Liver (tissue), 9 donors: Measurements from ENCODE around the gene AFAP1. TPM values are rescaled to one million over a fixed set of nuclear protein-coding genes. Genes with fewer than 3 reads are reported as not detected.

Source experiments
- DNase-seq: peaks from one replicate; pipeline ENCODE4 v3.0.0-alpha.2; 2017; ENCODE audit warnings: low spot score
- H3K27ac ChIP-seq, 2 donors: one replicate each; pipeline ENCODE4 v1.7.0; 2013; ENCODE audit warnings: inconsistent platforms in 2 of 2, low read length in 2 of 2, control low read depth in 1 of 2, low read depth in 1 of 2, mild to moderate bottlenecking in 1 of 2
- H3K27me3 ChIP-seq, 4 donors: one replicate each; pipeline versions ENCODE4 v1.6.1 to v1.7.0; 2013; ENCODE audit warnings: low read length in 3 of 4, inconsistent platforms in 1 of 4, mild to moderate bottlenecking in 1 of 4, moderate library complexity in 1 of 4; ENCODE audit not compliant: control insufficient read depth in 4 of 4, insufficient read depth in 4 of 4
- H3K36me3 ChIP-seq, 4 donors: one replicate each; pipeline versions ENCODE4 v1.6.1 to v1.7.0; 2013; ENCODE audit warnings: low read length in 3 of 4, mild to moderate bottlenecking in 3 of 4, low read depth in 1 of 4, moderate library complexity in 1 of 4; ENCODE audit not compliant: control insufficient read depth in 4 of 4, insufficient read depth in 3 of 4
- H3K4me1 ChIP-seq, 4 donors: one replicate each; pipeline versions ENCODE4 v1.6.1 to v1.7.0; 2013; ENCODE audit warnings: low read length in 3 of 4, mild to moderate bottlenecking in 3 of 4, moderate library complexity in 1 of 4; ENCODE audit not compliant: control insufficient read depth in 4 of 4, insufficient read depth in 4 of 4
- H3K4me3 ChIP-seq, 3 donors: one replicate each; pipeline versions ENCODE4 v1.6.1 to v1.7.0; 2013; ENCODE audit warnings: low read length in 3 of 3, control low read depth in 1 of 3, low read depth in 1 of 3, mild to moderate bottlenecking in 1 of 3
- H3K9ac ChIP-seq, 2 donors: one replicate each; pipeline ENCODE4 v1.7.0; 2013; ENCODE audit warnings: low read length in 2 of 2, mild to moderate bottlenecking in 2 of 2, moderate library complexity in 2 of 2, control low read depth in 1 of 2, low read depth in 1 of 2
- H3K9me3 ChIP-seq, 4 donors: one replicate each; pipeline versions ENCODE4 v1.6.1 to v1.7.0; 2013; ENCODE audit warnings: low read length in 3 of 4; ENCODE audit not compliant: control insufficient read depth in 4 of 4
- EGR1 ChIP-seq, 2 donors: IDR thresholded peaks; 2 replicates each; pipeline ENCODE4 v1.6.1; 2016 to 2018; ENCODE audit warnings: antibody characterized with exemption in 2 of 2, low read depth in 2 of 2
- FOXA1 ChIP-seq: IDR thresholded peaks from 2 replicates; pipeline ENCODE4 v1.6.1; 2016; ENCODE audit warnings: antibody characterized with exemption
- FOXA2 ChIP-seq: IDR thresholded peaks from 2 replicates; pipeline ENCODE4 v1.6.1; 2016; ENCODE audit warnings: antibody characterized with exemption
- HNF4G ChIP-seq: IDR thresholded peaks from 2 replicates; pipeline ENCODE4 v1.6.1; 2016; ENCODE audit warnings: antibody characterized with exemption
- JUND ChIP-seq, 2 donors: IDR thresholded peaks; 2 replicates each; pipeline ENCODE4 v1.6.1; 2016; ENCODE audit warnings: antibody characterized with exemption in 2 of 2
- RAD21 ChIP-seq, 2 donors: IDR thresholded peaks; 2 replicates each; pipeline ENCODE4 v1.6.1; 2016; ENCODE audit warnings: antibody characterized with exemption in 2 of 2, mild to moderate bottlenecking in 2 of 2
- YY1 ChIP-seq: IDR thresholded peaks from 2 replicates; pipeline ENCODE4 v1.6.1; 2016; ENCODE audit warnings: antibody characterized with exemption, mild to moderate bottlenecking
- WGBS: extraction: QIAGEN DNeasy Blood & Tissue Kit; methylation state at CpG from one replicate; pipeline ENCODE4 v1.1.7; 2013; 5-methylcytosine and 5-hydroxymethylcytosine counted together
- polyA plus RNA-seq, 2 donors: library from polyadenylated mRNA; stranded (reverse) in 1 of 2; unstranded in 1 of 2; fragments of 200-250 nt in 1 of 2; fragments of >200 nt in 1 of 2; fragmentation: Nextera tagmentation in 1 of 2; extraction: Ambion mirVana in 1 of 2; gene quantifications; one replicate each; pipeline versions ENCODE4 v1.2.1 to v1.2.3, GENCODE V29; 2013 to 2015
- total RNA-seq, 2 donors: library from RNA; depleted of rRNA; stranded (reverse); fragments of >200 nt; gene quantifications; one replicate each; pipeline ENCODE4 v1.2.3, GENCODE V29; 2014
- TF ChIP-seq, protein P1 (sequence below): IDR thresholded peaks from 2 replicates; pipeline ENCODE4 v1.6.1; 2016; ENCODE audit warnings: antibody characterized with exemption
- TF ChIP-seq, protein P2 (sequence below): IDR thresholded peaks from 2 replicates; pipeline ENCODE4 v1.6.1; 2016; ENCODE audit warnings: antibody characterized with exemption
- TF ChIP-seq, protein P3 (sequence below): fragments of 150-350 bp; IDR thresholded peaks from 2 replicates; pipeline ENCODE4 v1.5.1; 2017; ENCODE audit warnings: improper control_type of control experiment, low read depth, low read length; ENCODE audit not compliant: missing input control
- donor health status: healthy.
- donor health status: healthy.
- donor health status: healthy.
- donor health status: healthy.
- donor health status: healthy.

AFAP1 gene
- total and polyA plus RNA-seq, 4 donors = 0.40 to 3.2 (median 1.6) TPM

DNA sequence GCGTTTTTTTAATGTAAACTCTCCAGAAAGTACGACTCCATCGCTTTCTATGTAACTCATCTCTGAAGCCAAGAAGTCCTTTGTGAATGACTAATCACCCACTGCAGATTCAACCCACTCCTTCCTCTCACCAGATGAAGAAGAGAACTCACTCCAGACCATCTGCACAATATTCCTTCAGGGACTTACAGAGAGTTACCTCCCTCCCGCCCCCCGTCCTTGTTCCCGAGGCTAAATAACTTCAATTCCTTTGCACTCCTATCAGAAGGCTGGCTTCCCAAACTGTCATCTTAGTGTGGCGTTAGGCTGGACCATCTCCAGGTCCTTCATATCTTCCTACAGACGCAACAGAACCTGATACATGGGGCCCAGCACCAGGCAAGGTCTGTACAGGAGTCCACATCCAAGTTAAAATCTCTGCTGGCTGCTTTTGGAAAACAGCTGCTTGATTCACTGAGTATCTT is 82.4 kb downstream of the AFAP1 start:
- Histone ChIP-seq H3K4me1 (no peaks in the 10 kb centered on the region), H3K9me3 (no peaks in the 10 kb centered on the region), H3K4me3 (no peak overlapping the region), H3K9ac (no peak overlapping the region), H3K27me3 (no peaks in the 10 kb centered on the region), H3K27ac (no peak overlapping the region), H3K36me3 (no peaks in the 10 kb centered on the region)
- WGBS = 77% methylated on average over 8 of the region's 8 CpGs
- DNase-seq = no peak
- TF ChIP-seq FOXA1 (no peak), EGR1 (IDR thresholded peaks at IDR 0.05; ENCODE audit: low read depth in 2 of 2) (no peak)

DNA sequence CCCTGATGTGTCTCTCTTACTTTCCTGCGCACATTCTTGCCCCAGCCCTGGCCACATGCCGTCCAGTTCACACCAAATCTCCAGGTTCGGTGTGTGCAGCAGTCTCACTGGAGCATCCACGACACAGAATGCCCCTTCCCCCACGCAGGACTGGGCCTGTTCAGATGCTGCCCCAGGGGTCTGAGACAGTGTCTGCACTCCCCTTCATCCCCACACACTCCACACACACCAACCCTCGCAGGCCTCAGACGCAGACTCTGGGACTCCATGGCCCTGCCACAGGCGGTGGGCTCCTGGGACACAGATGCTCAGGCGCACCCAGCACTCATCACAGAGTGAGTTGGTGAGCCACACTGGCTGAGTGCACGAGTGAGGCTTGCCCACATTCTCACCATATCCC is 83.9 kb downstream of the AFAP1 start:
- no peaks in the 10 kb centered on the region for H3K36me3 ChIP-seq
- H3K27ac ChIP-seq = no peak overlapping the region
- DNase-seq = no peak
- TF ChIP-seq, protein P1, sequence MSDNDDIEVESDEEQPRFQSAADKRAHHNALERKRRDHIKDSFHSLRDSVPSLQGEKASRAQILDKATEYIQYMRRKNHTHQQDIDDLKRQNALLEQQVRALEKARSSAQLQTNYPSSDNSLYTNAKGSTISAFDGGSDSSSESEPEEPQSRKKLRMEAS = no peak
- no peak for TF ChIP-seq HNF4G
- TF ChIP-seq, protein P2, sequence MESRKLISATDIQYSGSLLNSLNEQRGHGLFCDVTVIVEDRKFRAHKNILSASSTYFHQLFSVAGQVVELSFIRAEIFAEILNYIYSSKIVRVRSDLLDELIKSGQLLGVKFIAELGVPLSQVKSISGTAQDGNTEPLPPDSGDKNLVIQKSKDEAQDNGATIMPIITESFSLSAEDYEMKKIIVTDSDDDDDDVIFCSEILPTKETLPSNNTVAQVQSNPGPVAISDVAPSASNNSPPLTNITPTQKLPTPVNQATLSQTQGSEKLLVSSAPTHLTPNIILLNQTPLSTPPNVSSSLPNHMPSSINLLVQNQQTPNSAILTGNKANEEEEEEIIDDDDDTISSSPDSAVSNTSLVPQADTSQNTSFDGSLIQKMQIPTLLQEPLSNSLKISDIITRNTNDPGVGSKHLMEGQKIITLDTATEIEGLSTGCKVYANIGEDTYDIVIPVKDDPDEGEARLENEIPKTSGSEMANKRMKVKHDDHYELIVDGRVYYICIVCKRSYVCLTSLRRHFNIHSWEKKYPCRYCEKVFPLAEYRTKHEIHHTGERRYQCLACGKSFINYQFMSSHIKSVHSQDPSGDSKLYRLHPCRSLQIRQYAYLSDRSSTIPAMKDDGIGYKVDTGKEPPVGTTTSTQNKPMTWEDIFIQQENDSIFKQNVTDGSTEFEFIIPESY = no peak
- TF ChIP-seq FOXA1 = no peak
- no peak for TF ChIP-seq JUND (IDR thresholded peaks at IDR 0.05)
- TF ChIP-seq RAD21 (IDR thresholded peaks at IDR 0.05) = no peak
- TF ChIP-seq YY1 = no peak
- 94% methylated on average over 10 of the region's 10 CpGs for WGBS
- no peaks in the 10 kb centered on the region for H3K4me1 ChIP-seq
- no peak overlapping the region for H3K4me3 ChIP-seq
- H3K27me3 ChIP-seq = no peaks in the 10 kb centered on the region
- no peaks in the 10 kb centered on the region for H3K9me3 ChIP-seq
- no peak overlapping the region for H3K9ac ChIP-seq

DNA sequence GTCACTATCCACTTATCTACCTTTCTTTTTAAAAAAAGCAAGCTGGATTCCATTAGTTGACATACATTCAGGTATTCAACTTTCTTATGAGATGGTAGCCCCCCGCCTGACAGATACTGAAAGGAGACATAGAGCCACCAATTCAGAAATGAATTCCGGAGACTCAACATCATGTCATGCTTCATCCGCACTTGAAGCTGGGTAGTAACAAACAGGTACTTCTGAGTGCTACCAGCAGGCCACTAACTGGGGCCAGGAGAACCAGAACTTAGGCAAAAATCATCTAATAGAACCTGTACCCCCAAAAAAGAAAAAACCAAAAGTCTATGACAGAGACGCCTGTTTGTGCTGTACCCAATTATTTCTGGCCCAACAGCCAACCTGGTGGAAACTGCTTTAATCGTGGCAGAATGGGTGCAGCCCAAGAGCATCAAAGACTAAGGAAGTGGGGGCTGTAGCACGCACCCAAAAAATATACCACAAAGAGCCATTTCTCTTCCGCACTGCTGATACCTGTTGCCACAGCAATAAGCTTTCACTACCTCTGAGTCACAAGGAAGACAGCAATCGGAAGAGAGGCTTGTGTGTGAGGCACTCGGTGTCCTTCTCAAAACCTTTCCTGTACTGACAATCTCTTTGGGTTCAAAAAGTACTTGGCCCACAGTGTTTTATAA is 84.8 kb downstream of the AFAP1 start:
- Histone ChIP-seq H3K27ac (no peak overlapping the region), H3K4me1 (no peaks in the 10 kb centered on the region), H3K36me3 (no peaks in the 10 kb centered on the region), H3K9ac (no peak overlapping the region), H3K27me3 (no peaks in the 10 kb centered on the region), H3K4me3 (no peak overlapping the region), H3K9me3 (no peaks in the 10 kb centered on the region)
- DNase-seq = no peak
- TF ChIP-seq EGR1 (IDR thresholded peaks at IDR 0.05; ENCODE audit: low read depth in 2 of 2) (no peak), FOXA2 (no peak), RAD21 (IDR thresholded peaks at IDR 0.05) (no peak), FOXA1 (no peak)
- TF ChIP-seq, protein P1 = no peak
- TF ChIP-seq, protein P3, sequence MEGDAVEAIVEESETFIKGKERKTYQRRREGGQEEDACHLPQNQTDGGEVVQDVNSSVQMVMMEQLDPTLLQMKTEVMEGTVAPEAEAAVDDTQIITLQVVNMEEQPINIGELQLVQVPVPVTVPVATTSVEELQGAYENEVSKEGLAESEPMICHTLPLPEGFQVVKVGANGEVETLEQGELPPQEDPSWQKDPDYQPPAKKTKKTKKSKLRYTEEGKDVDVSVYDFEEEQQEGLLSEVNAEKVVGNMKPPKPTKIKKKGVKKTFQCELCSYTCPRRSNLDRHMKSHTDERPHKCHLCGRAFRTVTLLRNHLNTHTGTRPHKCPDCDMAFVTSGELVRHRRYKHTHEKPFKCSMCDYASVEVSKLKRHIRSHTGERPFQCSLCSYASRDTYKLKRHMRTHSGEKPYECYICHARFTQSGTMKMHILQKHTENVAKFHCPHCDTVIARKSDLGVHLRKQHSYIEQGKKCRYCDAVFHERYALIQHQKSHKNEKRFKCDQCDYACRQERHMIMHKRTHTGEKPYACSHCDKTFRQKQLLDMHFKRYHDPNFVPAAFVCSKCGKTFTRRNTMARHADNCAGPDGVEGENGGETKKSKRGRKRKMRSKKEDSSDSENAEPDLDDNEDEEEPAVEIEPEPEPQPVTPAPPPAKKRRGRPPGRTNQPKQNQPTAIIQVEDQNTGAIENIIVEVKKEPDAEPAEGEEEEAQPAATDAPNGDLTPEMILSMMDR = no peak
- WGBS = 83% methylated on average over 9 of the region's 9 CpGs
